LoVo (cell line): ENCODE data around the gene FHAD1.
A peak's percentile ranks its signal among the peaks of the same experiment; 100 is the strongest.

Source experiments
- DNase-seq: peaks from one replicate; pipeline ENCODE4 v3.0.0-alpha.2; 2016; ENCODE audit warnings: low spot score

FHAD1 gene

DNA sequence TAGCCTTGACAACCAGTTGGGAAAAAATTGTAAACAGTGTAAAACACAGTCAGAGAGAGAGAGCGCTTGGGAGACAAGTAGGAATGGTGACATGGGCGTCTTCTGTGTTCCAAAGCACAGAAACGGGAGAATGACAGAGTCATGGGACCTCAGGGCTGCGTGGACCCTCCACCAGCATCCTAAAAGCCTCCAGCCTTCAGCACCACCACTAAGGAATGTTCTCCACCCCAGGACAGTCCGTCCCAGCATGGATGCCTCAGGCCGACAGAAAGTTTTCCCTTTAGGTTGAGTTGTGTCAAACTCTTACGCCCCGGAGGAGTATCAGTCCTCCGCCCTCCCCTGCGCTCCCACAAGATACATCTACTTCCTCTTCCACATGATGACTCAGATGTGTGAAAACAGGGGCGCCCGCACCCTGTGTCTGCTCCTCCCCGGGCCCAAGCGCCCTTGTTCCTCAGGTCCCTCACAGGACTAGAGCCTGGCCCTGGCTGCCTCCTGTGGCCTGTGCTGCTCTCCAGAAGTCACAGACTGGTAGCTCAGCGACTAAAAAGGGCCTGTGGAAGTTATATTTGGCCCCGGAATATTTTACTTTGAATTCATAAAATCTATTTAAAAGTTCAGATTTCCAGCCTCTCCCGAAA is 98.8 kb downstream of the FHAD1 start:
- DNase-seq, result no peak

DNA sequence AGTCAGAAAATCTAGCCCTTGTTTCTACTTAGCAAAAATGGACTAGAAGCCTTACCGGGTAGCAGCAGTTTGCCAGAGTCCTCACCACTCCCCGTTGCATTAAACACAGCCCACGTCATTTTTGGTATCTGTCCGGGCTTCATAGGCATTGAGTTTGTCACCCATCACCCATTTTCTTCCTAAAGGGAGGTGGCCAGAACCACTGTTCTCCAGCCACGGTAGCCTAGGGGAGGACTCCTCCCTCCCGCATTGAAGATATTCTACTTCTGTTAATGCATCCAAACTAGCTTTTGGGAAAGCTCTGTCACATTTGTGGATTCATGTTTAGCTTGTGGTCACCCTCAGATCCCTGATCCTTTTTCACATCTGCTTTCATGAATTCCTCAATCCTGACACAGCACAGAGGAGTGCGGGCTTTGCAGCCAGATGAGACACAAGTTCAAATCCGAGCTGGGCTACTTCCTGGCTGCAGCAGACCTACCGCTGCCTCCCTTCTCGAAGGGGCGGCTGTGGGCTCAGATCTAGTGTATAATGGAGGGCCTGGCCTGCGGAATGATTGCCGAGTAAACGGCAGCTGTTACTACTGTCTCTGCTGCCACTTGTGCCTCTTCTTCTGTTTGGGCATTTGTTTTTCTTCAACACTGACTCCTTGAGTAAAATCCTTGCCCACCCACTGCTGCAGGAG is 99.5 kb downstream of the FHAD1 start:
- no peak for DNase-seq

DNA sequence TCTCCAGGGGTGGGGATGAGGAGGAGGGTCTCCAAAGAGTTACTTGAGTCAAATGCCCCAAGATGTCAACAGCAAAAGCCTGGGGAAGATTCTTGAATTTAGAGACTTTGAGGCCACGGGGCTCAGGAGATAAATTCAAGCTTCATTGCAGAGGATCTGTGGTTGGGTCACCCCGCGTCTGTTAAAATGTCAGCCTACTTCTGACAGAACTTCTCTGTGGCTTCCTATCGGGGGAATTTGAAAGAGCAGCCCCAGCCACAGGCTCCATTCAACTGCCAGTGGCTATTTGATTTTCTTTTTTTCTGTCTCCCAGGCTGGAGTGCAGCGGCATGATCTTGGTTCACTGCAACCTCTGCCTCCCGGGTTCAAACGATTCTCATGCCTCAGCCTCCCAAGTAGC is 100.2 kb downstream of the FHAD1 start:
- no peak for DNase-seq

DNA sequence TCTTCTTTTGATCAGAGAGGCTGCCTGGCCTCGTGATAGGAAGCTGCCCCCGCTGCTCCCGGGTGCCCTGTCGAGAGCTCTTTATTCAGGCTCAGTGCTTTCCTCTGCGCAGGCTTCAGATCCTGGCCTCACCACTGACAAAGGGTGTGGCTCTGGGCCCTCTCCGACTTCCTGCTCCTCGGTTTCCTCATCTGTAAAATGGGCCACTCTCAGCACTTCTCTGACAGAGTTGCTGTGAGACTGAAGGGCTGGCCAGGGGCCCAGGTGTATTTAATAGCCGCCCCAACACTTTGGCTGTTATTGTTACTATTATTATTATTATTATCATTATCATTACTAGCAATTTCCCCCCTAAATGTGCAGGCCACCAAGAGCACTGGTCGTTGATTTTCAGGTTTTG is 101.6 kb downstream of the FHAD1 start:
- DNase-seq, result no peak

DNA sequence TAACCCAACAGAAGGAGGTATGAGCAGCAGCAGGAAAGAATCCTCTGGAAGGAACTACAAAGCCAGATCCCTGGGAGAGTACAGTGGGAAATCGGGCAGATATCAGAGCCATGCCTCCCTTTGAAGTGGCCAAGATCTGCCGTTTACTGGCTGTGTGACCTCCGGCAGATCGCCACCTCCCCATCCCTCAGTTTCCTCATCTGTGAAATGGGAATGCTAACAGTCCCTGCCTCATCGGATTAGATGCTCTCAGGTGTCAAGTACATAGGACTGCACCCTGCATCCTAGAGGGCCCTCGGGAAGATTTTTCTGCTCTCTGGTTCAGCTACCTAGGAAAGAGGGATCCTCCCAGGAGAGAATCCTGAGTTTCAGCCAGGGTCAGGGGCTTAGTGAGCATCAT is 102.1 kb downstream of the FHAD1 start:
- DNase-seq, result no peak

DNA sequence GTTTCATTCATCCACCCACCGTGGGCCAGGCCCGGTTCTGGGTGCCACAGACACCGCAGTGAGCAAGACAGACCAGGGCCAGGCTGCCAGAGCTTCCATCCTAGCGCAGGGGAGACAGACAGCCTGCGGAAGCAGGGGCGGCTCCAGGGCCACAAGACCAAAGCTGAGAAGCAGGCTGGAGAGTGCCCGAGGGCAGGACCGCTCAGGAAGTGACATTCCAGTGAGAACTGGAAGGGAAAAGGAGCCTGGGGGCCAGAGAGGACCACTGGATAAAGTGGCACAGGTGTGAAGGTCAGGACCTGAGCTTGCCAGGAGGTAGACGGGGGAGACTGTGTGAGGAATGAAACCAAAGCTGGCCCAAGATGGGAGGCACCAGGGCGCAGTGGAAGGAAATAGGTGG is 103.1 kb downstream of the FHAD1 start:
- no peak for DNase-seq

DNA sequence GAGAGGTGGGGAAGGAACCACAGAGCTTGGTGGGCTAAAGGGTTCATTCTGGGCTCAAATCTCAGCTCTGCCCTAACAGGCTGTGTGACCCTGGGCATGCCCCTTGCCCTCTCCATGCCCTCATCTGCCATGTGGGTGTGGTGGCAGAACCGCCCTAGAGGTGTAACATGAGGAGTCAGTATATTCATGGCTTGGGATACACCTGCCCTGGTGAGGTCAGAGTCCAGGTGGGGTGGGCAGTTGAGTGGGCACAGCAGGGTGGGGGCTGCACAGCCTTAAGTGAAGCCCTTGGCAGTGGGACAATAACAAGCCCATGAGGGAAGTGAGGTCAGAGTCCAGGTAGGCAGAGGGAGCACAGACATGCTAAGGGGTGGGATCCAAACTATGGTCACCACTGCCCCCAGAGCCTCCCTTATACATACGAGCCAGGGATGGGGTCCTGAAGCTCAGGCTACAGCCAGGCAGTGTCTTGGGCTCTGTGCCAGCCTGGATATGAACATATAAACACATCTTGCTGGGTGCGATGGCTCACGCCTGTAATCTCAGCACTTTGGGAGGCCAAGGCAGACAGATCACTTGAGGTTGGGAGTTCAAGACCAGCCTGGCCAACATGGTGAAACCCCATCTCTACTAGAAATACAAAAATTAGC is 103.7 kb downstream of the FHAD1 start:
- no peak for DNase-seq

DNA sequence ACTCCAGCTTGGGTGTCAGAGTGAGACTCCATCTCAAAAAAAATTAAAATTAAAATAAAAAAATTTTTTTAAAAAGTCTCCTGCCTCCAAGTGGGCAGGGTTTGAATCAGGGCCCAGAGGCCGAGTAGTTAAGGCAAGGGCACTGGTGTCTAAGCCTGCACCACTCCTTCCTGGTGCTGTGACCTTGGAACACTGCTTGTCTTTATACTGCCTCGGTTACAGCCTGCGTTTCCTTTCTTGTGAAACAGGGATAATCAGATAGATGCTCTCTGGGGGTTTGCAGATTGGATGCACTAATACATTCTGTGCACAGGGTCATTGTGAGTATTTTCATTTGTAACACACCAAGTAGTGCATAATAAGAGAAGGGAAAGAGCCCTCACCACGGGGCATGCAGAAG is 104.3 kb downstream of the FHAD1 start:
- no peak for DNase-seq

DNA sequence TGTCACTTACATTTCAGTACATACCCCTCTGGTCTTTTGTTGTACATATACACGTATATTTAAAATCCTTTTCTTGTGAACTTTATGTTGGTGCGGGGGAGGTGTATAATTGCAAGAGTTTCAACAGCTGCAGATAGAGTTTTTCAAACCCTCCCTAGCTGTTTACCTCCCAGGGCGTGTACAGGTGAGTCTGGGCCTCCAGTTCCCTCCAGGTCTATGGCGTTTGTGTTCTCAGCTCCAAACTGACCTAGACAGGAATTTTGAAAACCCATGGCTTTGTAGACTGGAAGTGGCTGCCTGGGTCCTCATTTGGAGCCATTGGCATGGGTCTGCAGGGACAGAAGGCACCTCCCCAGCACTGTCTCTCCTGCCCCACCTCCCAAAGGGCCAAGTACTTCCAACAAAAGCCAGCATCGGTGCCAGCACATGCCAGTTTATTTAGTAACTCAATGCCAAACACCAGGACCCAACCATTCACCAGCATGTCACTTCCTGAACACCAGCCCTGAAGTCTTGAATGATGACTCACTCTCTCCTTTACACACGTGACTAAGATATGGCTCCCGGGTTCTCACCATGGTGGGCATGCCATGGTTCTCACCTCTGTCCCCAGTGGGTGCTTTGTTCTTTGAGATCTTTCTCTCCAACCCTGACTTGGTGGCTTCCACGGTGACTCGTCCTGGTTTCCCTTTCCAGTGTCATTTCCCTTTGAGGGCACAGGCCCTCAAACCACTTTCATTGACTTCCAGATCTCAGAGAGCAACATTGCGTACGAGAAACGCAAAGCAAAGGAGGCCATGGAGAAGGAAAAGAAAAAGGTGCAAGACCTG is 105.3 kb downstream of the FHAD1 start:
- peak; percentile 83 for DNase-seq

DNA sequence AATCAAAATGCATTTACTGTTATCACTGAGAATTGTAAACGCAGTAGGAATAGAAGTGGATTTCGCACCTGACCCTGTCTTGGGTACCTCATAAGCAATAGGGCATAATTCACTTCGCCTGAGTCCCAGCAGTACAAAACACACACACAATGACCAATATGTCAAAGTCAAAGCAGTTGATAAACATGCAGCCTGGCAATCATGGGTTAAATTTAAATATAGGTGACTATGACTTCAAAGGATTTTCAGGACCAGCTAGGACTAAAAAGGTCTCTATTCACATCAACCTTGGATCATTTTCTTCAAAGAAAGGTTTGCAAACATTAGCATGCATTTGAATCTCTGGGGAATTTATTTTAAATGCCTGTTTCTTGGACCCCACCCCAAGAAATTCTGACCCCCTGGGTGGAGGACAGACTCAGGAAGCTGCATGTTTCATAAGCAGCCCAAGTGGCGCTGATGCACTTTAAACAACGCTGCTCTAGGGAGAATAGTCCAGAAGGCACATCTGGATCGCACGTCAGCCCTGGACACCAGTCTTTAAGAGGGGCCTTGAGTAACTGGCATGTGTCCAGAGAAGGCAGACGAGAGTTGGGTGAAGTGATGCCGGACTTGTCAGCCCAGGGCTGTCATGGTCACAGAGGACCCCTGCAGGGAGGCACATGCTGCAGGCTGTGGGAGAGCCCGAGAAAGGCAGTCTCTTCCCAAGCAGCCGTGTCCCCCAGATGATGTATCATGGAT is 107.0 kb downstream of the FHAD1 start:
- DNase-seq, result no peak

DNA sequence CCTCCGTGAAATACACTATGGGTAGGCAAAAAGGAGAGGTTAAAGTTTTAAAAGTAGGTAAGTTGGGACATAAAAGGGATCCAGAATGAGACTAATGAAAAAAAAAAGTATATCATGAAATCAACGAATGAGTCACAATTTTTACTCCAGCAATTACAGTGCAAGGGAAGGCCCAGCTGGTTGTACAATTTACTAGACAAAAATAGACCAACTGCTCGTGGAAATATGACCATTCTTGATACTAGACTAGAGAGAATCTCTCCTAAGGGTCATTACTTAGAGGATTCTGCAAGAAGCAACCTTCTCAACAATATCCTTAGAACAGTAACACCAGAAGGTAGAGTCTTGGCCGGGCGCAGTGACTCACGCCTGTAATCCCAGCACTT is 107.5 kb downstream of the FHAD1 start:
- DNase-seq, result no peak

DNA sequence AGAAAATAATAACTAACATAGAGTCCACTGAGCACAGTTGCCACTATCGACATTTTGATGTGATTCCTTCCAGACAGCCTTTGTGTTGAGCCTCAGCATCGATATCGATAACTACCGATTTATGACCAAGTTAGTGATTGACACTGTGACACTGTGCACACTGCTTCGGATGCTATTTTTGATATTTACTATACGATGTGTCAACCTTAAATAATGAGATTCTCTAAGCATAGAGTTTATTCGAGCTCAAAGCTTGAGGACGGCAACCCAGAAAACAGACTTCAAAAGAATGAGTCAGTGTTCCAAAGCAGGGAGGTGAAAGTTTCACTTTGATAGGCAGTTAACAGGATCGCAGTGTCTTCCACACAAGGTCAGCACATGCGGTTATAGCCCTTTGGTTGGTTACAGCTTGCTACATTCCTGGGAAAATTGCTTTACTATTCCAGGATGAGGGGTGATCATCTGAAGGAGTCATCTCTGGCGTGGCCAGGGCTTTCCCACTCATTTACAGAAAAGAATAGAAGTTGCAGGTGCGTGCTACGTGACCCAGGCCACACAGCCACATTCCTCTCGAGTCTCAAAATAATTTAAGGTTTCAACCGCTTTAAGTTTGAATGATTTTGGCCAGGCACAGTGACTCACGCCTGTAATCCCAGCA is 109.1 kb downstream of the FHAD1 start:
- DNase-seq, result peak; percentile 38

DNA sequence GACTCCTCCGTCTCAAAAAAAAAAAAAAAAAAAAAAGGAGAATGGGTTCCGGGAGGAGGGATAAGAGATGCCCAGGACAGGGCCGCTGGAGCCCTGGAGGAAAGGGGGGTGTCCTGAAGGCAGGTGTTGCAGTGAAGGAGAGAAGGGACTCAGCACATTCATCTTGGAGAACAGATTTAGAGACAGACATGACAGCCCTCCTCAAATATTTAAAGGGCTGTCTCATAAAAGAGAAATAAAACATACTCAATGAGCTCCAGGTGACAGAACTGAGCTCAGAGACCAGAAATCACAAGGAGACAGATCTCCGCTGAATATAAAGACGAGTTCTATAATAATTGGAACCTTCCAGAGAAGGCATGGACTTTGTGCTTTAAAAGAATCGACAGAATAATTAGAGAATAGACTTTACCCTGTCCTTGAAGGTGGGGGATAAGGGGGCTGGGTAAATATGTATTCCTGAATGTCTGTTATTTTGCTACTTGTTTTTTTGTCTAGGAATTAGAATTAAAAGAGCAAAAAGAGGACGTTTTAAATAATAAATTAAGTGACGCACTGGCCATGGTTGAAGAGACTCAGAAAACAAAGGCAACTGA is 110.7 kb downstream of the FHAD1 start:
- DNase-seq, result no peak

DNA sequence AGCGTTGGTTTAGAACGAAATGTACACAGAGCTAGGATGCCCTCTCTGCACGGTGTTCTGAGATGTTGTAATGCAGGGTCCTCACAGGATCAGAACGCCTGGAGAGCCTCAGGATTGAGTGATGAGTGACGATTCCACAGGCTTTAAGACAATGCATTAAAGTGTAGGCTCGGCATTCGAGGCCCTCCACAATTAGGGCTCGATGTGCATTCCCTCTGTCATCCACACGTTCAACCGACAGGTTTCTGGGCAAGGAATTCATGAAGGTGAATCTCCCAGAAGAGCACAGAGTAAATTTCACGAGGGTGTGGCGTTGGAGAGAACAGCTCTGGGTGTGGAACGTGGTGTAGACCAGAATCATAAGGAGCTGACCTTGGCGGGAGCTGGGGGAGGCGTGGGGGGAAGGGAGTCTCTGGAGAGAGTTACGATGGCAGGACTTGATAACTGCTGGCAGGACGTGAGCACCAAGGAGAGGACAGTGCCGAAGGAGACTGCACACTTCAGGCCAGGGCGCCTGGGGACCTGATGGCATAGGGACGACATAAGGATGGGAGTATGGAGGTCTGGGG is 111.6 kb downstream of the FHAD1 start:
- no peak for DNase-seq

DNA sequence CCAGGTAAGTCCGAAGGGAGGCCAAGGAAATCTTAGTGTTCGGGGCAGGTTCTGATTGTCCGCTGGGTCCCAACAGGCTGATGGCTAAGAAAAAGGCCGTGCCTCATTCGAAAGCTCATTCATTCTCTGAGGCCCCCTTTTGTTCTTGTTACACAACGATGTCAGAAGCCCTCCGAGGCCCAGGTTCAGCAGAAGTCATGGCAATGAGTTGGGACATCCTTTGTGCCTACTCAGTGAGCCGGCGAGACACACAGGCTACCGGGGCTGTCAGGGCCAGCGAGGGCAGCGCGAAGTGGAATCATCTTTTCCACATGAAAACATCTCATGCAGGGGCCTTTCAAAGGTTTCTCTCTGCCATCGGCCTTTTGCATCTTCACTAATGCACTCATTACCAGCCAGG is 113.7 kb downstream of the FHAD1 start:
- no peak for DNase-seq

DNA sequence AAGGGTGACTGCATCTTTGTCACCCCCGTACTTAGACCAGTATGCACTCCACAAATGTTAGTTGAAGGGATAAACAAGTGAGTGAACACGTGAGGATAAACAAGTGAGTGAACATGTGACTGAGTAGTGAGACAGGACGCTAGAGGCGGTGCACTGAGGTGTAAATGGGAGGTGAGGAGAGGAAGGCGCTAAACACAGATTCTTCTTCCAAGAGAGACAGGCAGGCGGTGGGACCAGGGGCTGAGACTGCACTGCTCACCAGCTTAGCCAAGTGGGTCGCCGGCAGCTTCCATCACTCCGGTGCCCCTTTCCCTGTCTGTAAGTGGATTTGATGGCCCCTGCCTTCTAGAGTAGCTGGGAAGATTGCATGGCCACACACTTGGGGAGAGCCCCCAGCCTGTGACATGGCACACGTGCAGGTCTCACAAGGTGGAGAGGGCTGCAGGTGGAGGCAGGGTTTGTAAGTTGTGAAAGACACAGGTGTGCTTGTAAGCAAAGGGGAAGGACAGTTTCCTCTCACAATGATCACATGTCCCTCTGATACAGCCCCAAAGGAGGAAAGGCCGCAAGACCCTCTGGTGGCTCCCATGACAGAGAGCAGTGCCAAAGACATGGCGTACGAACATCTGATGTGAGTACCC is 115.2 kb downstream of the FHAD1 start:
- no peak for DNase-seq

DNA sequence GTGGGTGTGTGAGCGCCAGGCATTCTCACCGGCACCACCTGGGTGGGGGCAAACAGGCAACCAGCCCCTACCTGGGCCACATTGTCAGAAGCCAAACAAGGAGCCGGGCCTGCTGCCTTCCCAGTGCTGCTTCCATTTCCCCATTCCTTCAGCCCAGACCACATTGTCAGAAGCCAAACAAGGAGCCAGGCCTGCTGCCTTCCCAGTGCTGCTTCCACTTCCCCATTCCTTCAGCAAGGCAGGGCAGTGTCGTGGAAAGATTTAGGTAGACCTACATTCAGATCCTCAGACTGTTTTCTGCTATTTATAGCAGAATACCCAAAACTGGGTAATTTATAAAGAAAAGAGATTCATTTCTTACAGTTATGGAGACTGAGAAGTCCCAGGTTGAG is 115.7 kb downstream of the FHAD1 start:
- DNase-seq, result no peak

DNA sequence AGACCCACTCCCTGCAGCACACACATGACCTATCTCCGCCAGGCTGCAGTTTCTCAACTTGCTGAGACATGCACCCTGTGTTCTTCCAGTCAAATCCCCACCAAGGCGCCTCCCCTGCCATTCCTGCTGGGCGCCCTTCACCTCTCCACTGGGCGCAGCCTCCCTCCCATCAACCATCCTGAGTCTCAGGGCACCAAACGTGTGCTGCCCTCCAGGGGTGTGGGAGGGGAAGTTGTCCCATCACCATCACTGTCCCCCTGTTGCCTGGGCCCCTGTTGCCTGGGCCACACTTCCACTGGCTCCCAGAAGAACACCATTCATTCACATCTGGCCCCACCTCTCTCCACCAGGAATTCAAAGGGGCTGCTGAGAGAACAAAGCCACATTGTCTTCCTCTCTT is 117.7 kb downstream of the FHAD1 start:
- no peak for DNase-seq

DNA sequence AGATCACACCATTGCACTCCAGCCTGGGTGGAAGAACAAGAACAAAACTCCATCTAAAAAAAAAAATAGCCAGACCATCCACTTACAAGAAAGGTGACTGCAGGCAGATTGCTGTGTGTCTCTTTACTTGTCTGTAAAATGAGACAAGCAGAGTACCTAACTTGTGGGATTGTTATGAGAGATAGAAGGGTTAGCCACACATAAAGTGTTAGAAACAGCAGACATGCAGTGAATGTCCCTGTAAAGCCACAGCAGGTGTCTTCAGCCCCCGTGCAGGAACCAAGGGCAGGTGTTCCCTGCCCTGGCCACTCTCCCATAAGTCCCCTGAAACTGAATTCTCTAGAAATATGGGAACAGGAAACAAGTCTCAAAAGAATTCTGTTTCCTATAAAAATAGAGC is 121.9 kb downstream of the FHAD1 start:
- no peak for DNase-seq

DNA sequence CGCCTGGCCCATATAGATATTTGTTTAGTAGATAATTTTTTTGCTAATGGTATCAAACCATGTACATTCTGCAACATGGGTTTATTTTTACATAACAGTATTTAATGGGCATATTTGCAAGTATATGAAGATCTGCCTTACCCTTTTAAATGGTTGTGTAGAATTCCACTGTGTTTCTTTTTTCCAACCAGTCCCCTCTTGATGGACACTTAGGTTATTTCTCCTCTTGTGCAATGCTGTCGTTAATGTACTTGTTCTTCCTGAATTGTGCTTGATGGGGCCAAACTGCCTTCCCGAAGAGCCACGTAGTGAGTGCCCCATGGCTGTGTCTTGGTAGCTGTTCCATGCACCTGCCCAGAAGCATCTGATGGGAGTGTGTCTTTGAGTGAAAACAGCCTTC is 123.2 kb downstream of the FHAD1 start:
- no peak for DNase-seq
